ENCODE data around the gene DPP10.
"Not testable (repeated sequence)": the region's sequence is repeated elsewhere in the genome, so short reads cannot be mapped to it uniquely, and the experiment has no call there.

The DPP10 gene

DNA sequence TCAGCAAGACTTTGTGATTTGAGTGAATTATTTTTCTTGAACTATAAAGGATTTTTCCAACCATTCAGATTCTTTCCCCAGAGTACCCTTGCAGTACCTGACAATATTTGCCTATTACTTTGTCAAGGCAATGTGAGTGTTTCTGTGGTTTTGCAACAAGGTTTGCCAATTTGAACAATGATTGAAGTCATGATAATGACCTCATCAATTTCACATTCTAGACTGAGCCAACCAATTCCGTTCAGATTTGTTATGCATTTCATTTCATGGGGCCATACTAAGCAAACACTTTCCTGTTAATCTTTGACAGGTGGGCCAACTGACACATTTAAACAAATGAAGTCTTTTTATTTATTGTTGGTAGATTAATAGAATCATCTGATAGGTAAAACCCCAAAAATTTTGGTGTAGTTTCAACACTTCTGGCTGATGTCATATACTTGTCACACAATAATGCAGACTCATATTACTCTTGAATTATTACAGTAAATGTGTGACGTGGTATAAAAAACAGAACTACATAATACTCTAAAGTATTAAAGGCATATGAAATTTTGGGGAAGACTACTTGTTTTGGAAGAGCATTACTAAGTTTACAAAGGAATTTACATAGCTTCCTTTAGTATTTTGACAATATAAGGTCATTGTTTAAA, 526.4 kb downstream of the DPP10 start:
- no peak for DNase-seq

DNA sequence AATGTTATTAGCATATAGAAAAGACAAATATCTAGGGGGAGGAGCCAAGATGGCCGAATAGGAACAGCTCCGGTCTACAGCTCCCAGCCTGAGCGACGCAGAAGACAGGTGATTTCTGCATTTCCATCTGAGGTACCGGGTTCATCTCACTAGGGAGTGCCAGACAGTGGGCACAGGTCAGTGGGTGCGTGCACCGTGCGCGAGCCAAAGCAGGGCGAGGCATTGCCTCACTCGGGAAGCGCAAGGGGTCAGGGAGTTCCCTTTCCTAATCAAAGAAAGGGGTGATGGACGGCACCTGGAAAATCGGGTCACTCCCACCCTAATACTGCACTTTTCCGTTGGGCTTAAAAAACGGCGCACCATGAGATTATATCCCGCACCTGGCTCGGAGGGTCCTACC, 561.9 kb downstream of the DPP10 start:
- not testable (repeated sequence) for DNase-seq

DNA sequence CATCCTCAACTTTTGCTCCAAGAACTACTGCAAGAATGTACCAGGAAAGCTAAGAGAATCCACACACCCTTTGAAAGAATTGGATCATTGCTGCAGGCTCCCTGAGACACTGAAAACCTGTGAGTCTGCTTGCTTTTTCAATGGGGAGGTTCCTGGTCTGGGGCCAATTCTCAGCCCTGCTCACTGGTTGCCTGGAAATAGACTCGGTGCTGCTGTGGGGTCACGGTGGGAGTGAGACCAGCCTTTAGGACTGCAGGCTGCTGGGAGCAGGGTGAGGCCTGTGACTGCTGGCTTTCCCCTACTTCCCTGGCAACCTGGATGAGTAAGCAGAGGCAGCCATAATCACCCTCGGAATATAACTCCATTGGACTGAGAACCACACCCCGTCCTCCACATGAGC, 569.3 kb downstream of the DPP10 start:
- DNase-seq = no peak

DNA sequence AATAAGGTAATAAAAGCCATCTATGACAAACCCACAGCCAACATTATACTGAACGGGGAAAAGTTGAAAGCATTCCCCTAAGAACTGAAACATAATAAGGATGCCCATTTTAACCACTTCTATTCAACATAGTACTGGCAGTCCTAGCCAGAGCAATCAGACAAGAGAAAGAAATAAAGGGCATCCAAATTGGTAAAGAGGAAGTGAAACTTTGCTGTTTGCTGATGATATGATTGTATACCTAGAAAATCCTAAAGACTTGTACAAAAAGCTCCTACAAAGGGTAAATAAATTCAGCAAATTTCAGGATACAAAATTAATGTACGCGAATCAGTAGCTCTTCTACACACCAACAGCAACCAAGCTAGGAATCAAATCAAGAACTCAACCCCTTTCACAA, 579.6 kb downstream of the DPP10 start:
- not testable (repeated sequence) for DNase-seq

DNA sequence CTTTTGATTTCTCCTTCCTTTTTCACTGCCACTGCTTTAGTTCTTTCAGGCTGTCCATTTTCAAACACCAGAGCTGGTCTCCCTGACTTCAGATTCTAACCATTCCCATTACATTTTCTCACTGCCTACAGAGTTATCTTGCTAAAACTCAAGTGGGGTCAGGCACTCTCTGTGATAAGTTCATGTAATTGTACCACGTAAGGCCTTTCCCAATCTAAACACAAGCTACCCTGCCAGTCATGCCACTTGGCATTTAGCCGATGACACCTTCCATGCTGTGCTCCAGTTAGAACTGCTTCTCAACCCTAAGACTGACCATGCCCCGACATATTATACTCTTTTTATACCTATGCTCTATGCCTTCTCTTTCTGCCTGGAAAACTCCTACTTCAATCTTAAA, 592.4 kb downstream of the DPP10 start:
- no peak for DNase-seq

DNA sequence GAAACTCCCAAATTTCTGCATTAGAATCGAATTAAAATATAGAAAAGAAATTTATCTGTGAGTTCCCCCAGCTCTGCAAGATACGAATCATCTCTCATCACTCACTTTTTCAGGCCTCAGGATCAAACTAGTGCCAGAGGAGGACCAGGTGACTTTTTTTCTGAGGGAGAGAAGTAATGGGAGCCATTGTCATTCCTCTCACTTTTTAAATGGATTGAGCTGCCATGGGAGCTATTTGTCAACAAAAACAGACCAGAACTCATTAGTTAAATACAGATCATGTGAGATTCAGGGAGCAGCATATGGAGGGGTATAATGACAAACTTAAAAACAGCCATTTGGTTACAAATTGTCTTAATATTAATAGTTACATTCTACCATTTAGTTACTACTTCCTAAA, 594.4 kb downstream of the DPP10 start:
- DNase-seq = no peak

DNA sequence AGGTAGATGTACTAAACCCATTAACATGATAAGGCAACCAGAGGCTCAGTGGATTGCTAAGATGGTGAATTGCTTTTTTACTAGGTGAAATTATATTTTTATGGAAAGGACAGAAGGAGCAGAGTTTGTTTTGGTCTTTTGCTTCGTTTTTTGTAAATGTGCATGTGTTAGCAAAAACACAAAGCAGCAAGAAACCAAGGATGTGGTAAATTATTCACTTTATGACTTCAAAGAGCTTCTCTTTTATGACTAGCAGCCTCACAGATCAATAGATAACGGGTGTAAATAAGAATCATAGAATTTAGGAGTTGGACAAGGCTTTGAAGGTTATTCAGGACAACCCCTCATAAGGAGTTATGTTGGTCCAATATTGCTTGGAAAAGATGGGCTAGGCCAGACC, 615.0 kb downstream of the DPP10 start:
- DNase-seq = no peak

DNA sequence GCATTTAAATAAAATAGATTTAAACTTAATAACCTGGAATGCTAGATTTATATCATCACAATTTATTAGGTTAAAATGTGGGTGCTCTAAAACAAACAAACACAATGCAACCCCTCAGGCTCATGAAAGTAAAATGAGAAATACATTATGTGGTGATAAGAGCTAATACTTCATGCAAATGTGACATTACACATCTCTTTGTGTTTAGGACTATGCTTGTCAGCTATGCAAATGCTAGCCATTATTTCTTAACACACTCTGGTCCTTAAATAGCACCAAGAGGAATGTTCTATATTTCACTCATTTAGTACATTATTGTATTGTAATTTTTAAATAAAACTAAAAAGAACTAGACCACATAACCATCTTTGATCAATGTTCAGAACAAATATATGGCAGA, 627.6 kb downstream of the DPP10 start:
- no peak for DNase-seq

DNA sequence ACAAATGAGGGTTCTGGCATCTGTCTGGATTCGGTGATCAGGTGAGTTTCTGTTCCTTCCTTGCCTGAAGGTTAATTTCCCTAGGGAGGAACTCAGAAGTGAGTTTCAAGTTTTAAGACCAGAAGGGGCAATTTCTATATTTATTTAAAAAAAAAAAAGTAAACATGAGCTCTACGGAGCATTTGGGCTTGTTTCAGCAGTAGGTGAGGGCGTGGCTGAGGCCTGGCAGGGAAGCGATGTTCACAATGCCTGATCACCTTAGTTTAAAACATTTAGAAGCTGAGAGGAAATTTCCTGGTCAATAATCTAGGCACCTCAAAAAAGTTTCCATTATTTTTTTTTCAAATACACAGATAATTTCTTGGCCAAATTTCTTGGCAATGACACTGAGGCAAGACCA, 629.1 kb downstream of the DPP10 start:
- DNase-seq = no peak

DNA sequence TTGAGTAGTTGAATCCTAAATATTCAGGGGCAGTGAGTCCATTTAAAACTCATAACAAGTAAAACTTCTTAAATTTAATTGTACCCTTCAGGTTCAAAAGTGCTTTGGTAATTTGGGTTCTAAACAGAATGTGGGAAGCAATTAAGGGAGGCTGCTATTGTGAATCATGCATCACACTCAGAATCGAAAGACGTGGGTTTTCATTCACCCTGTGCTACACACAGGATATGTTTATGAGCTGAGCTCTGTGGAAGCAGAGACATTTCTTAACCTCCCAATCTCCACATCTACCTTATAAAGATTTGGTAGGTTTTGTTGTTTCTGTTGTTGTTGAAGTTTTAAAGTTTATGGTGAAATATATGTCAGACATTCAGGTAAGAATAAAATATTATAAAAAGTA, 633.4 kb downstream of the DPP10 start:
- no peak for DNase-seq

DNA sequence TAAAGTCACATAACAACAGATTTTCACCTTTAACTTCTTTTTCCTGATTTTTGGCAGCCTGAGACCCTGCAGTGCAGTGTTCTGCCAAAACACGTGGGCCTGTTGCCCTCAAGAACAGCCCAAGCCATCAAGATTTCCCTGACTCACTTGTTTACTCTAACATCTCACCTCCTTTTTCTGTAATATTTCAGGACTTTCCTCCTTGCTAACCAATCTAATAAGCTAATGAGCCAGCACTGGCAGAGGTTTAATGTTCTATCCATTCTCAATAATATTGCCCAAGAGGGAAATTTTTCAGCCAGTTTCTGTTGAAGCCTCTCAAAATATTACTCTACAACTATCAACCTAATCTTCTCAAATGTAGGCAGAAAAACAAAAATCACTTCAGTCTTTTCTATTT, 635.2 kb downstream of the DPP10 start:
- DNase-seq = no peak

DNA sequence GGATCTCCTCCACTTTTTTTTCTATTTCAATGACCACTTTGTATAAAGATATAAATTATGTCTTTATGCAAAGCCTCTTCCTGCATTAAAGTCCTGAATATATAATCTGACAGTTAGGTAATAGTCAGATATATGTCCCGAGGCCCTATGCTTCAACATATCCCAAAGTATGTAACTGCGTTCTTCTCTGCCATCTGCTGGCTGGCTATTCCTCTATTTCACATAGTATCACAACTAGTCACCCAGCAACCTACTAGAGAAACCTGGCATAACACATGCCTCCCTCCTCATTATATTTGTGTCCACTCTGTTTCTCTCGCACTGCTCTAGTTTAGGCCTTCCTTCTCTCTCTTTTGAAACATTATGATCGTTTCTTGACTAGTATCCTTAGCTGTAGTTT, 640.8 kb downstream of the DPP10 start:
- DNase-seq = no peak

DNA sequence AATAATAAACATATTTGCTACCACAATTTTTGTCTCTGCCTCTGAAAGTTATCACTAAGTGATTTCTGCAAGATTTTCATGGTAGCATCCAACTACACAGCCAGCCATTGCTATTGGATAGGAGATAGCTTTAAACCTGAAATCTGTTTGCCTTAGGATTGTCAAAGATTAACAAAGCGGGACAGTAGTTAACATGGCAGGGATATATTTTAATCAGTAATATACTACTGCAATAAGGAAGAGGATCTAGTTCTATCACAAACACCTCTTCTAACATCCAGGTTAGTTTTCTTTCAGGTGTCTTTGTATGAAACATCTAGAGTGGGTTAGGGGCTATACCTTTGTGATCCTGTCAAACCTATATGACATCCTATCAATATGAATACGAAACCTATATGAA, 641.3 kb downstream of the DPP10 start:
- DNase-seq = no peak

DNA sequence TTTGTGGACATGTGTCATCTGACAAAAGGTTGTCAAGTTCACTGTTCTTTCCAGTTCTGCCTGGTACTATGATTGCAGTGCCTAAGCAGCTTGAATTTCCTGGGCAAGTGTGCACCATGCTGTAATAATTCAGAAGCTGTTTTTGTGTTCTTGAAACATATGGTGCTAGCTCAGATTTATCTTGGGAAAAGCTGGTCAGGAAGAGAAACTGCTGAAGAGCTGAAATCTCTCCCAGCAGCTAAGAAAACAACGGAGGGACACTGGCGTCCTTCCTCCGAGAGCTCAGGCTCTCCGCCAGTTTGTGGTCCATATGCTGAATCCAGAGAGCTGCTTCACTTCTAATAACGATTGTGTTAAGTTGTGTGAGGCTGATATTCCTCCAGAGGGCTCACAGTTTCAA, 642.0 kb downstream of the DPP10 start:
- no peak for DNase-seq

DNA sequence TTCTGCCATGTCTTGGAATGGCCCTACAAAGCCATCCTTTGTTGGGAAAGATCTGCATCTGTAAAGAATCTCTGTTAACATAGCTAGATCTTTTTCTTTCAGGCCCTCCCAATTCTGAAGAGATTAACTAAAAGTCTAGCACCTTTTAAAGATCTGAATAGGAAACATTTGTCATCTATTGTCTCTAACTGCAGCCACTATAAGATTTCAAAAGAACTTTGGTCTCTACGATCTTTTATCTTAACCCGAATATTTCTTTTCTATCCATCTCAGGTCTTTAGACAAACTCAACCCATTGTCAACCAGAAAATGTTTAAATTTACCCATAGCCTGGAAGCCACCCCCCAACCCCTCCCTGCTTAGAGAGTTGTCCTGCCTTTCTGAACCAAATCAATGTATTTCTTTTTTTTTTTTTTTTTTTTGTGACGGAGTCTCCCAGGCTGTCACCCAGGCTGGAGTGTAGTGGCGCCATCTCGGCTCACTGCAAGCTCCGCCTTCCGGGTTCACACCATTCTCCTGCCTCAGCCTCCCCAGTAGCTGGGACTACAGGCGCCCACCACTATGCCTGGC, 643.7 kb downstream of the DPP10 start:
- DNase-seq = not testable (repeated sequence)

DNA sequence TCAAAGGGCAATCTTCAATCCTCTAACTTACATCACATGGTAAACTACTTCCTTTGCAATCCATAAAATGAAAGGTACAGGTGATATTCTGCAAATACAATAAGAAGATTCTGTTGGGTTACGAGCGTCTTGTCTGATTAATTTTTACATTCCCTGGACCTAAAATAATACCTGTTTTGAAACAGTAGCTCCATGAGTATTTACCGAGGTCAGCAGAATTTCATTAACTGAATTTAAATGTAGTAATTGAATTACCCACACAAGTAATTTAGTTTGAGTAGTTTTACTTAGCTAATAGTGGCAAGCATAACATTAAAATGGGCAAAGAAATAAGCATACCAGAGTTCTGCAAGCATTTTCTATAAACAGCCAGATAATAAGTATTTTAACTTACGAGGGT, 652.0 kb downstream of the DPP10 start:
- no peak for DNase-seq

DNA sequence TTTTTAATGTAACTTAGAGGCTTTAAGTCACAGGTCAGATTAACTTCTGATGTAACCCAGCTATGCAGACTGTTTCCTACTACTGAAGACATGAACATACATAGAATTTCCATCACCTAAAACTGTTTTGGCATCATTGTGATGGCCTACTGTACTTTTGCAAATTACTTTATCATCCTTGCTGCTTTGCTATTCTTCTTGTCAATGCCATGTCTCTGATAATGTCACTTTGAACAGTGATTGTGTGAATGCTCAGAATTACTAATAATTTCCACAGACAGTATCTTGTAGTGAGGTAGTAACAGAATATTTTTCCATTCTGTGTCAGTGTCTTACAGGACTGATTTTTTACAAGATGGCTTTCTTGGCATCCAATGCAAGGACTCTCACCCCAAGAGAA, 663.5 kb downstream of the DPP10 start:
- no peak for DNase-seq

DNA sequence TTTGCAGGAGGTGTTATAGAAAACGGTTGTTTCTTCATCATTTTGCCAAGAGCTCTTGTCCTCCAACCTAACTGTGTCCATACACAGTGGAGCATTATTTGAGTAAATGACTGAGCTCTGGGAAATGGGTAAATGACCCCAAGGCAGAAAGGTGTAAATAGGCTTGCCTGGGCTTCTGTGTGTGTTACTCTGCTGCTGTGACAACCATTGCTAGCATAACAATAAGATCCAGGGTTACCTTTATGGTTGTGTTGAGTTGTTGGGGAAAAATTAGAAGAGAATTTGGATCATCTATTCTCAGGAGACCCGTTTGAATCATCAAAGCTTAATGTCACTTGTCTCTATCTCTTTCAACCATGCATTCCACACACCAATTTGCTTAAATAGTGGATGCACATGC, 672.7 kb downstream of the DPP10 start:
- DNase-seq = no peak

DNA sequence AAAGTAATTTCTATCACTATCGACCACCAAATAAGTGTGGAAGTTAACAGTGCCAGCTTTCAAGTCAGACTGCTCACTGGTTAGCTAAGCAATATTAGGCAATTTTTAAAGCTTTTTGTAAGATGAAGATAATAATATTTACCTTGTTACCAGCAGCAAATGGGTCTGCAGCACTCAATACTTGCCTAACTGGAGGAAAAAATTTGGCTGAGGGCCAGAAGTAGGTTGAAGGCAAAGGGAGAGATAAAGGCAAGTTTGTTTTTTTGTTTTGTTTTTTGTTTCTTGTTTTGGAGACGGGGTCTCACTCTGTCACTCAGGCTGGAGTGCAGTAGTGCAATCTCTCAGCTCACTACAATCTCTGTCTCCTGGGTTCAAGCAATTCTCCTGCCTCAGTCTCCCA, 675.9 kb downstream of the DPP10 start:
- DNase-seq = no peak

DNA sequence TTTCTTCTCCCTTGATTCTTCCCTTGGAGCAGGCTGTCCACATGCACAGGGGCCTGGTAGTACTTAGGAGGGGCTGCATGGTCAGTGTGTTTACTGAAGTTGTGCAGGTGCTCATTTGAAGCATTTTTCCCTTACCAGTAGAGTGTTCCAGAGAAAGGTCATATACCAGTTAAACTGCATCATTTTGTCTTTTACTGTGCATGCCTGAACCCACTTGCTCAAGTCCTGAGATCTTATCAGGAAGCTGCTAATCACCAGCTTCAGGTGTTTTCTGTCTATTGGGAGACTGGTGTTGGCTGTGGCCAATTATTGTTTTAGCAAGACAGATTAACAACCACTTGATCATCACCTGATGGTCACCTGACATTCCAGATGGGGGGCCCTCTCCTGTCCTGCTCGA, 676.6 kb downstream of the DPP10 start:
- DNase-seq = no peak

DNA sequence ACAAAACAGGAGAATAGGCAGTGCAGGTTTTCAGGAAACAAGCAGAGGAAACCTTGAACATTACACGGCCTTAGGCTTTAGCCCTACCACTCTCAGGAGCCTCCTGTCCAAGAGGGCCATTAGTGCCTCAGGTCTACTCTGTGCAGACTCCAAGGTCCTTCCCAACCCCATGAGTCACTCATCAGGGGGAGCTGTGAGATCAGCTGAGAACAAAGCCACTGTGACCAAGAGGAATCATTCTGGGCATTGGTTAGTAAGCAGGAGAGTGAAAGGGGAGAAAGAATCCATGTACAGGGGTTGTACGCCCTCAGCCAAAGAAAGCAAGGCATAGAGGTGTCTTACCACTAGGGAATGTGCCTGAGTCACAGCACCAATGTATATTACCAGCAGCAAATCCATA, 680.3 kb downstream of the DPP10 start:
- no peak for DNase-seq

DNA sequence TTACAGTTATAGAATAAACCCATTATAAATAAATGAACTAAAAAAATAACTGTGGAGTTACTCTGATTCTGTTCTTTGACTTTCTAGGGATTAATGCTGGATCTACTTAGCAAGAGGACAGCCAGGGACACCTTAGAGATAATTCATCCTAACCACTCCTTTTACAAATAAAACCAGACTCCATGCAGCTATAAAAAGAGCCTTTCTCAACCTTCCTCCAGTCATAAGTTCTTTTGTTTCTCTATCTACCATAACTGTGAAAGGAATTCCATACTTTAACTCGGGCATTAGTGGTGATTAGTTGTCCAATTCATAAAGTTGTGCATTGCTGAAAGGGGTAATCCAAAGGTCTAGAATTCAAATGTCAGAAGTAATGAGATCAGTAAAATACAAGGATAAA, 682.4 kb downstream of the DPP10 start:
- DNase-seq = no peak

DNA sequence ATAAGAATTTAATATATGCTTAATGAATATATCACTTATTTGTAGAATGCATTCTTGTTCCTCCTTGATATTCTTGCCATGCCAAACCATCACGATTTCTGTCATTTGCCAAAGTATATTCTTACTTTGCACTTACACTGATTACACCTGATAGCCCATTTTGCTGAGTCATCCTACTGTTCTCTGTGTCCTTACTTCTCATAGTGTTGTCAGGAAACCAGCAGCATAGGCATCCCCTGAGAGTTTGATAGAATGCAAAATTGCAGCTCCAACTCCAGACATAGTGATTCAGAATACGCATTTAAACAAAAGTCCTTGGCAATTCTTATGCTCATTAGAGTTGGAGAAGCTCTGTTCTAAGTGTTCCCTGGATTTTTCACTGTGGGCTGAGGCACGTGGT, 687.1 kb downstream of the DPP10 start:
- DNase-seq = no peak

DNA sequence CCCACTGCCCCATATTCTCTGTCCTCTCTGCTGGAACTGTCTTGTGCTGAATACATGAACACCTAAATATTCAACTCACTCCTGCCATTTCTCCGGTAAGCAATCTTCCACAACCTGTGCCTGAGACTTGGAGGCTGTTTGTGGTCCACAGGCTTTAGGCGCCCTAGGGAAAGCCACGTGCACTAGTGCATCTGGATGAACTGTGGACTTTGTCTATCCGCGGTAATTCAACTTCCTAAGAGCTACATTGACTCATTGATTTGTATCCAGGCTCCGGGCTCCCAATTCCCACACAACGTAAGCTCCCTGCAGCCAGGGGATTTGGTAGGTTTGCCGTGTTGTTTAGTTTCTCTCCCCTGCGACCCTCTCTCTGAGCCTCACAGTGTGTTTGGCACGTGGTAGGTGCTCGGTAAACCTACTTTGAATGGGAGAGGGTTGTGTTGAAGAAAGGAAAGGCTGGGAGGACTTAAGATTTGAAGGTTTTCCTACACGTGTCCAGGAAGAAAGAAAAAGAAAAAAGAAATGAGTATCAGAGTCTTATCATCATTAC, 718.2 kb downstream of the DPP10 start:
- no peak for DNase-seq

All from right kidney (tissue), 1 donor.